Neural cell (in vitro differentiated cells): Measurements from ENCODE around the gene NMUR1. TPM values are rescaled to one million over a fixed set of nuclear protein-coding genes. Genes with fewer than 3 reads are reported as not detected.

ENCODE experiments used
- polyA plus RNA-seq: library from polyadenylated mRNA; depleted of rRNA; stranded (reverse); fragments of >200 nt; gene quantifications from 2 replicates; pipeline ENCODE4 v1.2.3, GENCODE V29; 2014
- small RNA-seq, 3 experiments: library from RNA; depleted of rRNA; stranded (forward); fragments of <200 nt; gene quantifications; one replicate each; pipeline ENCODE3, GENCODE V24; 2012

NMUR1 gene
- polyA plus RNA-seq, 1 donor from 2014 or later = not detected

Small RNA genes within 50 kb of the gene (small RNA-seq; reads per million reads assigned to genes)
- 0 to 9.7 (median 0.42) reads per million in 3 experiments for gene RNU2-22P

Other genes starting within 250 kb of the NMUR1 start
- gene B3GNT7, start 134.7 kb downstream of the NMUR1 start, polyA plus RNA-seq = 0.06 and 0.67 TPM in 2 replicates
- 99.8 and 101 TPM in 2 replicates for gene NCL, start 66.0 kb downstream of the NMUR1 start, polyA plus RNA-seq
- not detected in 2 replicates for gene TEX44, start 62.4 kb upstream of the NMUR1 start, polyA plus RNA-seq
- 1,579 and 2,091 TPM in 2 replicates for gene PTMA, start 178.1 kb upstream of the NMUR1 start, polyA plus RNA-seq